ENCODE results near the gene GGTA1. TPM values are rescaled to one million over a fixed set of nuclear protein-coding genes. Genes with fewer than 3 reads are reported as not detected.

Gene GGTA1
- total and polyA plus RNA-seq, 4 experiments from 2014 or later = not detected

Other genes with a start within 250 kb of the GGTA1 start
- gene GSN, start 231.7 kb downstream of the GGTA1 start, total RNA-seq = 1 to 10 TPM; 7.8 to 8.7 TPM
- 1 to 10 TPM; 1.9 to 4.1 TPM for gene GSN, start 231.7 kb downstream of the GGTA1 start, polyA plus RNA-seq
- gene STOM, start 129.6 kb downstream of the GGTA1 start, total RNA-seq = 10 to 100 TPM; 81.2 to 82.8 TPM
- 100 to 1,000 TPM; 188 to 254 TPM for gene STOM, start 129.6 kb downstream of the GGTA1 start, polyA plus RNA-seq
- gene DAB2IP, start 151.8 kb upstream of the GGTA1 start, total RNA-seq = not detected
- gene DAB2IP, start 151.8 kb upstream of the GGTA1 start, polyA plus RNA-seq = not detected

All from CD4-positive, alpha-beta memory T cell (primary cell).